ENCODE results near the gene ANTXR2. TPM values are rescaled to one million over a fixed set of nuclear protein-coding genes. Genes with fewer than 3 reads are reported as not detected.

The ANTXR2 gene
- total RNA-seq, 2 donors from 2014 or later = 47.4 to 121 TPM

DNA sequence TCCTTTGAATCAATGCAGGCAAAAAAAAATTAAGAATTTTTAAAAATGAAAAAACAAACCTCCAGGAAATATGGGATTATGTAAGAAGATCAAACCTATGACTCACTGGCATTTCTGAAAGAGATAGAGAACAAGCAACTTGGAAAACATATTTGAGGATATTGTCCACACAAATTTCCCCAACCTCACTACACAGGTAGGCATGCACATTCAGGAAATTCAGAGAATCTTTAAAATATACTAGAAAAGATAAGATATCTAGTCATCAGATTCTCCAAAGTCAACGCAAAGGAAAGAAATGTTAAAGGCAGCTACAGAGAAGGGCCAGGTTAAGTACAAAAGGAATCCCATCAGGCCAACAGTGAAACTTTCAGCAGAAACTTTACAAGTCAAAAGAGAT lies 85.6 kb downstream of the ANTXR2 start:
- H3K36me3 ChIP-seq = peaks cover 4% of the 10 kb centered on the region
- no peaks in the 10 kb centered on the region for H3K9me3 ChIP-seq
- TF ChIP-seq, protein P1, sequence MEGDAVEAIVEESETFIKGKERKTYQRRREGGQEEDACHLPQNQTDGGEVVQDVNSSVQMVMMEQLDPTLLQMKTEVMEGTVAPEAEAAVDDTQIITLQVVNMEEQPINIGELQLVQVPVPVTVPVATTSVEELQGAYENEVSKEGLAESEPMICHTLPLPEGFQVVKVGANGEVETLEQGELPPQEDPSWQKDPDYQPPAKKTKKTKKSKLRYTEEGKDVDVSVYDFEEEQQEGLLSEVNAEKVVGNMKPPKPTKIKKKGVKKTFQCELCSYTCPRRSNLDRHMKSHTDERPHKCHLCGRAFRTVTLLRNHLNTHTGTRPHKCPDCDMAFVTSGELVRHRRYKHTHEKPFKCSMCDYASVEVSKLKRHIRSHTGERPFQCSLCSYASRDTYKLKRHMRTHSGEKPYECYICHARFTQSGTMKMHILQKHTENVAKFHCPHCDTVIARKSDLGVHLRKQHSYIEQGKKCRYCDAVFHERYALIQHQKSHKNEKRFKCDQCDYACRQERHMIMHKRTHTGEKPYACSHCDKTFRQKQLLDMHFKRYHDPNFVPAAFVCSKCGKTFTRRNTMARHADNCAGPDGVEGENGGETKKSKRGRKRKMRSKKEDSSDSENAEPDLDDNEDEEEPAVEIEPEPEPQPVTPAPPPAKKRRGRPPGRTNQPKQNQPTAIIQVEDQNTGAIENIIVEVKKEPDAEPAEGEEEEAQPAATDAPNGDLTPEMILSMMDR (IDR thresholded peaks at IDR 0.05) = no peak
- intact Hi-C loops (cut with DNase I) = no loop called here
- no peak overlapping the region for H3K4me3 ChIP-seq
- no peaks in the 10 kb centered on the region for H3K4me1 ChIP-seq
- no peaks in the 10 kb centered on the region for H3K27me3 ChIP-seq
- no peak overlapping the region for H3K27ac ChIP-seq
- no peak for DNase-seq
- no peak overlapping the region for H3K9ac ChIP-seq (ENCODE audit: low read depth in 2 of 2, low read length in 2 of 2)

DNA sequence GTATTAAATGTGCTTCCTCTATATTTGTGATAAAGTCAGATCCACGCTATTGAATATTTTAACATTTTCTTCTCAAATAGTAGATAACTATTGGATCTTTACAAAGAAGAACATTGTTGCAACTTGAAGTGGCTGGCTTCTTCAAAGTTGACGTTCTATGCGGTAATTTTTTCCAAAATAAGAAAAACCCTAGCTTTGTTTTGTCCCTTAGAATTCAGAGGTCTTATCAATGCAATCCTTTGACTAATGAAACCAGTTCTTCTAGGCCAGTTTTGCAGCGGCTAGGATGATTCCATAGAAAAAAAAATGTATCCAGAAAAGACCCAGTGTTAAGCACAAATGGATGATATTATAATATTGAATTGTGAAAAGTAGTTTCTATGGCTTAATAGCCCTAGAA lies 89.6 kb downstream of the ANTXR2 start:
- H3K9ac ChIP-seq (ENCODE audit: low read depth in 2 of 2, low read length in 2 of 2) = no peak overlapping the region
- peaks cover 4% of the 10 kb centered on the region for H3K36me3 ChIP-seq
- TF ChIP-seq, protein P1 (IDR thresholded peaks at IDR 0.05) = no peak
- H3K27me3 ChIP-seq = no peaks in the 10 kb centered on the region
- H3K4me3 ChIP-seq = no peak overlapping the region
- intact Hi-C loops (cut with DNase I) = no loop called here
- no peaks in the 10 kb centered on the region for H3K4me1 ChIP-seq
- no peaks in the 10 kb centered on the region for H3K9me3 ChIP-seq
- DNase-seq = no peak
- no peak overlapping the region for H3K27ac ChIP-seq

GRCh38 chr4:79982601-79983322 lies 90.3 kb downstream of the ANTXR2 start:
- TF ChIP-seq, protein P1 (IDR thresholded peaks at IDR 0.05) = no peak
- H3K36me3 ChIP-seq = peaks cover 4% of the 10 kb centered on the region
- no peaks in the 10 kb centered on the region for H3K4me1 ChIP-seq
- H3K27ac ChIP-seq = no peak overlapping the region
- no peak overlapping the region for H3K9ac ChIP-seq (ENCODE audit: low read depth in 2 of 2, low read length in 2 of 2)
- H3K4me3 ChIP-seq = no peak overlapping the region
- no peaks in the 10 kb centered on the region for H3K9me3 ChIP-seq
- H3K27me3 ChIP-seq = no peaks in the 10 kb centered on the region
- intact Hi-C loops (cut with DNase I) = no loop called here
- no peak for DNase-seq

DNA sequence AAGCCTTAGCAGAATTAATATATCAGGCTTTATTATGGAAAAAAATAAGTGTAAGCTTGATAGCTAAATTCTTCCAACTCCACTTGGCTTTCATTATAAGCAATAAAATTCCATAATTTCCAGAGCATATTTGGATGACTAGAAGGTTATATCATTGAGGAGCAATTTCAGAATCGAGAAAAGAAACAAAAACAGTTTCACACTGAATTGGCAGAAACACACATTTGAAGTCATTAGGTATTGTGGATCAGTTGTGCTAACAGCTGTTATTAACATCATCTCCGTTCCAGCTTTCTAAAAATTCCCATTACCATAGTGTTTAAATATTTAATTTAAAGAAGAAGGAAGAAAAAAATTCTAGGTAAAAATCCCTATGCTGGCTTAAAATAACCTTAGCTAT lies 92.6 kb downstream of the ANTXR2 start:
- no peak for DNase-seq
- Histone ChIP-seq H3K9ac (ENCODE audit: low read depth in 2 of 2, low read length in 2 of 2) (no peak overlapping the region), H3K36me3 (peaks cover 12% of the 10 kb centered on the region), H3K27ac (no peak overlapping the region), H3K27me3 (no peaks in the 10 kb centered on the region), H3K9me3 (no peaks in the 10 kb centered on the region), H3K4me3 (no peak overlapping the region), H3K4me1 (no peaks in the 10 kb centered on the region)
- intact Hi-C loops (cut with DNase I) = no loop called here
- TF ChIP-seq, protein P1 (IDR thresholded peaks at IDR 0.05) = no peak

- Histone ChIP-seq H3K36me3 (peaks cover 12% of the 10 kb centered on the region), H3K4me1 (no peaks in the 10 kb centered on the region), H3K9ac (ENCODE audit: low read depth in 2 of 2, low read length in 2 of 2) (no peak overlapping the region), H3K27ac (no peak overlapping the region), H3K4me3 (no peak overlapping the region), H3K9me3 (no peaks in the 10 kb centered on the region), H3K27me3 (no peaks in the 10 kb centered on the region)
- TF ChIP-seq, protein P1 (IDR thresholded peaks at IDR 0.05) = no peak
- DNase-seq = no peak
- intact Hi-C loops (cut with DNase I) = no loop called here
Measured at GRCh38 chr4:79979785-79980437, 93.1 kb downstream of the ANTXR2 start.

All from colonic mucosa (tissue), 4 donors.